ENCODE data around the gene MYEOV. TPM values are rescaled to one million over a fixed set of nuclear protein-coding genes. Genes with fewer than 3 reads are reported as not detected.

MYEOV gene
- total RNA-seq: 0.66 and 1.5 TPM in 2 replicates

DNA sequence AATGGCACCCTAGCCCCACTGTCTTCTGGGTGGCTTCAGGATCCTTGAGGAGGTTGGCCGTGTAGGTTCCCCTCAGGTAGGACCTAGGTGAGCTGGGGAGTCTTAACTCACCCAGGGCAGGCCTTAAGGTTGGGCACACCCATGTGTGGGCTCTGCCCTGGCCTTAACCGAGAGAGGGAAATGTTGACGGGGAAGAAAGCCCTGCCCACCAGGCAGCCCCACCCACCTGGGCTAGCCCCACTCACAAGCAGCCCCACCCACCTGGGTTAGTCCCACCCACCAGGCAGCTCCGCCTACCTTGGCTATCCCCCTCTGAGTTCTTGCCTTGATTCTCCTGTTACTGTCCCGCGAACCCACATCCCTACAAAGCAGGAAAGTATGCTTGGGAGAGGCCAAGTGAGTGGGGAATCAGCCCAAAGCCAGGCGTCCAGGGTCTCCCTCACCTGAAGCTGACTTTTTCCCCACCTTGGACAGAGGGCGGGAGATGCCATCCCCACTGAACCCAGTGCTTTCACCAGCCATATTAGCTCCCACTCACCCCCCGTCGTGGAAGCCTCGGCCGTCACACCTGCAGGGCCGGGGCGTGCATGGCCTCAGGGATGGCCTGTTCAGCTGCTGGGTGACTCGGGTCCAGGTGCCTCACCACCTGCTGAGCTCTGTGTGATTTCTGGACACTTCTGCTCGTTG lies at the start of gene MYEOV:
MYEOV (plus strand) TSS at position 337 of the 687 bp plus-strand sequence. CDS start 1,200 bp downstream, outside the sequence.

Other genes with a start within 250 kb of the MYEOV start
- 8.9 and 9.6 TPM in 2 replicates for gene TPCN2, start 245.2 kb upstream of the MYEOV start, total RNA-seq
- 0.09 and 0.47 TPM in 2 replicates for gene SMIM38, start 138.2 kb upstream of the MYEOV start, total RNA-seq
- gene LINC01488, start 187.5 kb downstream of the MYEOV start, total RNA-seq: not detected in 2 replicates

Data from endothelial cell of coronary artery (primary cell).